ENCODE data around the gene FBRSL1. TPM values are rescaled to one million over a fixed set of nuclear protein-coding genes. Genes with fewer than 3 reads are reported as not detected.

The FBRSL1 gene
- polyA plus RNA-seq, 1 of the 3 experiments (the other 2 are of a cell fraction) = 5.5 TPM

DNA sequence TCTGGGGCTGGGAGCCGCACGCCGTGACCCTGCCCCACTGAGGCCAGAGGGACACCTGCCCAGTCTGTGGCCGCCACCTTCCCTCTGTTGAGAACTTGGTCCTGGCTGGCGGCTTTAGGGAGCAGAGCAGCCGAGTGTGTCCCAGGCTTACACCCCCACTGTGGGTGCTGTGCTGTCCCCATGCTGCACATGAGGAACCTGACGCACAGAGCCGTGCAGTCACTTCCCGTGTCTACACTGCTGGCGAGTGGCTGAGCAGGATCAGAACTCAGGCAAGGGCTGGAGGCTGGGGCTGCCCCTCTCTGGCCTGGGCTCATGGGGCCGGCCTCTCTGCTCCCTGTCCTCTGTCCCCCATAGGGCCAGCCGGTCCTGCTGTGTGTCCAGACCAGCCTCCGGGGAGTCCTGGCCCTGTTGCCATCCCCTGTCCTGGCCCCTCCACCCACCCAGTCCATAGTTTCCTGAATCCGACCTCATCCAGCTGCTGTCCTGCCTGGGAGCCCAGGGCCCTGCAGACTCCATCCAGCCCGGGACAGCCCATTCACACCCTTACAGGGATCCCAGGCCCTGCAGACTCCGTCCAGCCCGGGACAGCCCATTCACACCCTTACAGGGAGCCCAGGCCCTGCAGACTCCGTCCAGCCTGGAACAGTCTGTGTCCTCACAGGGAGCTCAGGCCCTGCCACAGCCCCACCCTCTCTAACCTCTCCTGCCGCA, 10.3 kb downstream of the FBRSL1 start:
- WGBS (ENCODE audit: low lambda C conversion rate) = 87% methylated on average over 5 of the region's 19 CpGs

GRCh38 chr12:132500856-132501180, 10.9 kb downstream of the FBRSL1 start:
- Histone ChIP-seq H3K79me2 (ENCODE audit: insufficient read depth) (peaks cover 87% of the 10 kb centered on the region), H3F3A (replicated peaks; ENCODE audit: insufficient read depth) (no peaks in the 10 kb centered on the region), H3K9ac (no peak overlapping the region), H3K9me2 (no peaks in the 10 kb centered on the region), H3K9me3 (no peaks in the 10 kb centered on the region), H3K4me1 (ENCODE audit: control insufficient read depth in 1 of 2, insufficient read depth in 2 of 2, low read depth in 1 of 2, low read length in 1 of 2) (peaks cover 2 to 31% of the 10 kb centered on the region in 2 experiments; a peak in 2 of 4 replicates), H3K4me2 (no peak overlapping the region), H3K27ac (ENCODE audit: low read depth in 2 of 2, low read length in 1 of 2) (no peak overlapping the region), H4K20me1 (ENCODE audit: insufficient read depth) (peaks cover 98% of the 10 kb centered on the region), H3K27me3 (ENCODE audit: insufficient read depth) (no peaks in the 10 kb centered on the region), H2AFZ (ENCODE audit: low read depth) (no peak overlapping the region), H3K36me3 (replicated peaks in 1 of 2; ENCODE audit: control insufficient read depth in 1 of 2, insufficient read depth in 2 of 2, low read length in 1 of 2) (no peaks in the 10 kb centered on the region), H3K4me3 (ENCODE audit: low read depth in 2 of 2, low read length in 1 of 2) (no peak overlapping the region)
- no peak for TF ChIP-seq RAD21 (IDR thresholded peaks at IDR 0.05; ENCODE audit: low read length)
- no peak for TF ChIP-seq CHD2 (IDR thresholded peaks at IDR 0.05; ENCODE audit: low read length, partially characterized antibody)
- no peak for TF ChIP-seq NRF1 (IDR thresholded peaks at IDR 0.05; ENCODE audit: low read depth, low read length)
- TF ChIP-seq, protein P1, sequence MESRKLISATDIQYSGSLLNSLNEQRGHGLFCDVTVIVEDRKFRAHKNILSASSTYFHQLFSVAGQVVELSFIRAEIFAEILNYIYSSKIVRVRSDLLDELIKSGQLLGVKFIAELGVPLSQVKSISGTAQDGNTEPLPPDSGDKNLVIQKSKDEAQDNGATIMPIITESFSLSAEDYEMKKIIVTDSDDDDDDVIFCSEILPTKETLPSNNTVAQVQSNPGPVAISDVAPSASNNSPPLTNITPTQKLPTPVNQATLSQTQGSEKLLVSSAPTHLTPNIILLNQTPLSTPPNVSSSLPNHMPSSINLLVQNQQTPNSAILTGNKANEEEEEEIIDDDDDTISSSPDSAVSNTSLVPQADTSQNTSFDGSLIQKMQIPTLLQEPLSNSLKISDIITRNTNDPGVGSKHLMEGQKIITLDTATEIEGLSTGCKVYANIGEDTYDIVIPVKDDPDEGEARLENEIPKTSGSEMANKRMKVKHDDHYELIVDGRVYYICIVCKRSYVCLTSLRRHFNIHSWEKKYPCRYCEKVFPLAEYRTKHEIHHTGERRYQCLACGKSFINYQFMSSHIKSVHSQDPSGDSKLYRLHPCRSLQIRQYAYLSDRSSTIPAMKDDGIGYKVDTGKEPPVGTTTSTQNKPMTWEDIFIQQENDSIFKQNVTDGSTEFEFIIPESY (IDR thresholded peaks at IDR 0.05; ENCODE audit: borderline replicate concordance, low read depth) = no peak
- no peak for TF ChIP-seq TAF1 (IDR thresholded peaks at IDR 0.05; ENCODE audit: borderline replicate concordance, low read depth, low read length)
- TF ChIP-seq TCF12 (IDR thresholded peaks at IDR 0.05) = no peak
- no peak for TF ChIP-seq FOSL2 (IDR thresholded peaks at IDR 0.05; ENCODE audit: borderline replicate concordance, low read depth)
- no peak for TF ChIP-seq MXI1 (IDR thresholded peaks at IDR 0.05; ENCODE audit: low read depth, low read length)
- TF ChIP-seq FOXM1 (IDR thresholded peaks at IDR 0.05; ENCODE audit: low read depth) = no peak
- no peak for TF ChIP-seq RCOR1 (IDR thresholded peaks at IDR 0.05; ENCODE audit: low read length)
- no peak for TF ChIP-seq PBX3 (IDR thresholded peaks at IDR 0.05)
- TF ChIP-seq, protein P2, sequence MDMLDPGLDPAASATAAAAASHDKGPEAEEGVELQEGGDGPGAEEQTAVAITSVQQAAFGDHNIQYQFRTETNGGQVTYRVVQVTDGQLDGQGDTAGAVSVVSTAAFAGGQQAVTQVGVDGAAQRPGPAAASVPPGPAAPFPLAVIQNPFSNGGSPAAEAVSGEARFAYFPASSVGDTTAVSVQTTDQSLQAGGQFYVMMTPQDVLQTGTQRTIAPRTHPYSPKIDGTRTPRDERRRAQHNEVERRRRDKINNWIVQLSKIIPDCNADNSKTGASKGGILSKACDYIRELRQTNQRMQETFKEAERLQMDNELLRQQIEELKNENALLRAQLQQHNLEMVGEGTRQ (IDR thresholded peaks at IDR 0.05; ENCODE audit: borderline replicate concordance, low read depth, low read length) = no peak
- TF ChIP-seq RFX5 (IDR thresholded peaks at IDR 0.05; ENCODE audit: low read length) = no peak
- no peak for TF ChIP-seq POLR2AphosphoS5 (IDR thresholded peaks at IDR 0.05; ENCODE audit: low read depth, low read length)
- no peak for TF ChIP-seq JUND (IDR thresholded peaks at IDR 0.05)
- CTCF ChIA-PET = interaction anchor here (1.2 kb wide), 1 partner anchor 87 kb away, joined by 4 read pairs; no protein-coding TSS in a partner anchor
- POLR2A ChIA-PET = no interaction called here
- WGBS (ENCODE audit: low lambda C conversion rate) = no CpG with 5 or more reads among the region's 9 CpGs
- DNase-seq = no peak

More for the DNA sequence above, 10.3 kb downstream of the FBRSL1 start:
- Histone ChIP-seq H3K9ac (no peak overlapping the region), H3K27ac (ENCODE audit: low read depth in 2 of 2, low read length in 1 of 2) (no peak overlapping the region), H3K9me3 (no peaks in the 10 kb centered on the region), H2AFZ (ENCODE audit: low read depth) (no peak overlapping the region), H3K36me3 (replicated peaks in 1 of 2; ENCODE audit: control insufficient read depth in 1 of 2, insufficient read depth in 2 of 2, low read length in 1 of 2) (no peaks in the 10 kb centered on the region), H3K9me2 (no peaks in the 10 kb centered on the region), H3K79me2 (ENCODE audit: insufficient read depth) (peaks cover 87% of the 10 kb centered on the region), H3K27me3 (ENCODE audit: insufficient read depth) (no peaks in the 10 kb centered on the region), H3F3A (replicated peaks; ENCODE audit: insufficient read depth) (no peaks in the 10 kb centered on the region), H3K4me3 (ENCODE audit: low read depth in 2 of 2, low read length in 1 of 2) (no peak overlapping the region), H3K4me1 (ENCODE audit: control insufficient read depth in 1 of 2, insufficient read depth in 2 of 2, low read depth in 1 of 2, low read length in 1 of 2) (peaks cover 0 to 30% of the 10 kb centered on the region in 2 experiments; a peak in 1 of 4 replicates), H3K4me2 (no peak overlapping the region), H4K20me1 (ENCODE audit: insufficient read depth) (peaks cover 98% of the 10 kb centered on the region)
- ChIA-PET CTCF (interaction anchor here (1.2 kb wide), 1 partner anchor 86 kb away, joined by 4 read pairs; no protein-coding TSS in a partner anchor), POLR2A (no interaction called here)
- TF ChIP-seq RXRA (IDR thresholded peaks at IDR 0.05; ENCODE audit: borderline replicate concordance, low read depth) = no peak
- no peak for DNase-seq

All from SK-N-SH (cell line).